ENCODE results near the gene ARHGEF28.

ARHGEF28 gene

GRCh38 chr5:73654819-73655318 lies 28.9 kb downstream of the ARHGEF28 start:
- no peak for DNase-seq

DNA sequence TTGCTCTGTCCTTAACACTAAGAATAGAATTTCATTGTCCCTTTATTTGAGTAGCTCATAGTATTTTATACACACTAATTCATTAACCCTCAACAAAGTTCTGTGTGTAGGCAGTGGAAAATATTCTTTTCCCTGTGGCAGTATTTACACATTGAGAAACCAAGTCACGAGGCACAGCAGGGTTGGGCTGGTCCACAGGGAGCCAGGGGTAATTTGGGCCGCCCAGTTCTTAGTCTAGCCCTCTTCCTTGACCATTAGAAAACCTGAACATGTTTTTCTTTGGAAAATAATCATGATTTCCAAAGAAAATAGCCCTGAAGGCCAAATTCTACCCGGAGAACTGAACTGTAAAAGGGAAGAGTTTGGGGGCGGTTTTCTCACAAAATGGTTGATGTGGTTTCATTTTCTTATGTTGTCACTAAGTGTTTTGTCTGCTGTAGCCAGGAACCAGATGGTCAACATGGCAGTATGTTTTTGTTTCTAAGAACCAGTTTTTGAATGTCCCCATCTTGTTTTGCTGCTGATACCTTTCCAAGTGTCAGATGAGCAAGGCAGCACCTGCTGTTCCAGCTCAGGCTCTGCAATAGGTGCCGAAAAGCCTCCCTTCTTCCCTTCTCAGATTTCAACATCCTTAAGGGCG lies 29.6 kb downstream of the ARHGEF28 start:
- DNase-seq = no peak

- no peak for DNase-seq
Measured at GRCh38 chr5:73661753-73662152, 35.8 kb downstream of the ARHGEF28 start.

DNA sequence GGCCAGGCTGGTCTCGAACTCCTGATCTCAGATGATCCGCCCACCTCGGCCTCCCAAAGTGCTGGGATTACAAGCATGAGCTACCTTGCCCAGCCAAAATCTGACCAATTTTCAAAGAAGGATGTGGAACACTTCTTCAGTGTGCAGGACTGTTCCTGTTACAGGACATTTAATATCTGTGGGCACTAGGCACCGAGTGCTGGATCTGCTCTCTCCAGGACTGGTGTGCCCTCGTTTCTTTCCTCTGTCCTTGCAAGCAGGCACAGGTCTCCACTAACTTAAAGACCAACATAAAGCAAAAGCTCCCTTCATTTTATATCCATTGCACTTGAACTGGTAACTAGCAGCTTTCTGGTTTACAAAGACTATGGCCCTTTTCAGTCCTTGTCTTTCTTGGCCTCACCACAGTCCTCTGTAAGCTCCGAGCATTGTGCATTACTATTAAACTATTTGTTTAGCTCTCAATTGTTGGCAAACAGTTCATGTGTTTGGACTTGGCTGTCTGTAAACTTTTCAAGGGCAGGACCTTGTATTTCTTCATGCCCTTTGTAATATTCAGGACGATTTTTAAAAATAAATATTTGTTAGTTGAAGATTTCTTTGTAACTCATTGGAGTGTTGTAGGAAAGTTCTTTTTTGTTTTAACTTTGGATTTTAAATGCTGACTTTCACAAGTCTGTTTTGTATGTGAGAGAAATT lies 37.3 kb downstream of the ARHGEF28 start:
- no peak for DNase-seq

DNA sequence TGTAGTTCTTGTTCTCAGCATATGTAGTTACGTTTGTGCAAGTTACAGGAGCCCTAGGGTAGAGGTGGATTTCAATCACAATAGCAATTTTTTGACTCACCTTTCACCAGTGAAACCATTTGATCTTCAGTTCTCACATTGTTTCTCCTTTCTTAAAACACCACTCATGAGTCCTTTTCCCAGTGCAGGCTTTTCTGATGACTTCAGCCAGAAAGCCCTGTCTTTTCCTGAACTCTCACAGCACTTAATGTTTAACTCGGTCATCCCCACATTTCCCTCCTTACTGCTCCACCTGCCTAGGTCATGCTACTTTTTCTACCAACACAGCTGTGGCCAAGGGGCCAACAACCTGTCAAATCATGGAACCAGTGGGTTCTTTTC lies 37.9 kb downstream of the ARHGEF28 start:
- no peak for DNase-seq

DNA sequence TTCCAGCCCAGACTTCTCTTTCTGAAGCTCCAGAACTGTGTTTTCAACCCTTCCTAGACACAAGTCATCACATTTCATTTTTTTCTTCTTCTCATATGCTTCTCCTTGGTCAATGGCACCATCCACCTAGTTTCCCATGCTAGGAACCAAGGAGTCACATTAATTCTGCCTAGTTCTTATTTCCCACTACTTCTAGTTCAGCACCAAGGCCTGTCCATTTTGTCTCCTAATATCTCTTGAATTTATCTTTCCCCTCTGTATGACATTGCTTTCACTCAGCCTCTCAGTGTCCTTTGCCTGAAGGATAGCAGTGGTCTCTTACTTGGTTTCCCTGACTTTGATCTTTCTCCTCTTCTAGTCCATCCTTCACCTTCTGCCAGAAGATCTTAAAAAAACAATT lies 38.8 kb downstream of the ARHGEF28 start:
- DNase-seq = no peak

DNA sequence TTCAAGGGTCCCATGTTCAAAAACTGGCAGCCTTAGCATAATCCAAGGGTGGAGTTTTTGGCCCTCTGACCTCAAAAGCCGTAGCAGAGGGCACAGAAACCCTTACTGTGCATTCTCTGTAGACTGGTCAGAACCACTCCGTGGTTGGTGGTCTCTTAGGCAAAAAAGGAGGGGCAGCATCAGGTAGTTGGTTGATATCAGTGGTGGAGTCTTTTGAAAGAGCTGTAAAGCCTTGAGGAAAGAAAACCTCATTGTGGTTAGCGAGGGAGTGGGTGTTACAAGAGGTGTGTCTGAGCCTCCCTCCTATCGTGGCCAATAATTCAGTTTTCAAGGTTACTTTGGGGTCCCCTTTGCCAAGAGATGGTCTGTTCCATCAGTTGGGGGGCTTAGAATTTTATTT lies 40.9 kb downstream of the ARHGEF28 start:
- DNase-seq = no peak

DNA sequence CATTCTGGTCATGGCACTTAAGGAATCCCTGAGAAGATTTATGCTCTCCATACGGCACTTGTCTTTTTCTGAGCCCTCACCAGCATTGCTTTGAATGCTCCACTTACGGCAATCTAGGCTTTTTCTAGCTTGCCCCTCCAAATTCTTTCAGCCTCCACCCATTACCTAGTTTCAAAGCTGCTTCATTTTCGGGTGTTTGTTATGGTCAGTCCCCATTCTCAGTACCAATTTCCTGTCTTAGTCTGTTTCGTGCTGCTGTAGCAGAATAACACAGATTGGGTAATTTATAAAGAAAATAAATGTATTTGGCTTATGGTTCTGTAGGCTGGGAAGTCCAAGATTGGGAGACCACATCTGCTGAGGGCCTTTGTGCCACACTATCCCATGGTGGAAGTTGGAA lies 42.0 kb downstream of the ARHGEF28 start:
- DNase-seq = no peak

GRCh38 chr5:73668486-73669111 lies 42.6 kb downstream of the ARHGEF28 start:
- no peak for DNase-seq

DNA sequence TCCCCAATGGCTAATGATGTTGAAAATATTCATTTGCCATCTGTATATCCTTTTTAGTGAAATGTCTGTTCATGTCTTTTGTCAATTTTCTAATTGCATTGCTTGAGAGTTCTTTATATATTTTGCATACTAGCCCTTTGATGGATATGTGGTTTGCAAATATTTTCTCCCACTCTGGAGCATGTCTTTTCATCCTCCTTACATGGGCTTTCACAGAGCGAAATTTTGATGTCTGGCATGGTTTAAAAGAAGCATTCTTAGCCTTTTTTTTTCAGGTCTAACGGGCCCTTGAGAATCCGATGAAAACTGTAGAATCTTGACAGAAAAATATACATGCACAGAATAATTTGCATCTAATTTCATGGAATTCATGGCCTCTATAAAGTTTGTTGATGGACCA lies 44.7 kb downstream of the ARHGEF28 start:
- no peak for DNase-seq

DNA sequence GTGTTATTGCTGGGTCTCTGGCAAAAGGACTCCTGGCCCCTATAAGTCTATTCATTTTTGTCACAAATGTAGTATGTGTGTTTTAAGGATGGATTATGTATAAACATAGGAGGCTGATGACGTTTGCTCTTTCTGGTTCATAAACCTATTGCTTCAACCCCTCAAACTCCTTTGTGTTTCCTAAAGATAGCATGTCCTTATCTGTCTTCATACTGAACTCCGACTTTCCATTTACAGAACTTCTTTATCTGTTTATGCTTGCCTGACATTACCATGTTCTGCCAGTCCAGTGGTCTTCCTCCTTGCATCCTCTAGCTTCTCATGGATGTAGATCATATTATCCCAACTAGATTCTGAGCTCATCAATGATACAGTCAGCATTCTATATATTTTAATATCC lies 46.1 kb downstream of the ARHGEF28 start:
- no peak for DNase-seq

DNA sequence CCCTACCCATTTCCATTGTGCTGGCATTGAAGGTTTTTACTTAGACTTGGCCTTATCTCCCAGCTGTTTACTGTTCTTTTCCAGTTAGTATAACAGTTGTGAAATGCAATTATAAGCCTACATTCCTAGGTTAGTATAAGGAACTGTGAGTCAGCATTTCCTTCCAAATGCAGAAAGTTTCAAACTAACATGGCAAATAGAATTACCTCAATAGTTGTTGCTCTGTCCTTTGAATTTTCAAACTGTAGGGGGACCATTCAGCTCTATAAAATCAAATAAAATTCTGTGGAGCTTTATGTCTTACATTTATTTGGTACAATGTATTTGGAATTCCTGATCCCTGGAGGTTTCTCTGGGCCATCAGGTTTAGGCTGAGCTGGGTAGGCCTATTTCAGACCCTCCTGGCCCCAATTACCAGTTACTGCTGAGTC lies 47.2 kb downstream of the ARHGEF28 start:
- no peak for DNase-seq

GRCh38 chr5:73674669-73675004 lies 48.6 kb downstream of the ARHGEF28 start:
- no peak for DNase-seq

- DNase-seq = no peak
Measured at GRCh38 chr5:73678322-73678740, 52.3 kb downstream of the ARHGEF28 start.

- no peak for DNase-seq
Measured at GRCh38 chr5:73678807-73679206, 52.8 kb downstream of the ARHGEF28 start.

DNA sequence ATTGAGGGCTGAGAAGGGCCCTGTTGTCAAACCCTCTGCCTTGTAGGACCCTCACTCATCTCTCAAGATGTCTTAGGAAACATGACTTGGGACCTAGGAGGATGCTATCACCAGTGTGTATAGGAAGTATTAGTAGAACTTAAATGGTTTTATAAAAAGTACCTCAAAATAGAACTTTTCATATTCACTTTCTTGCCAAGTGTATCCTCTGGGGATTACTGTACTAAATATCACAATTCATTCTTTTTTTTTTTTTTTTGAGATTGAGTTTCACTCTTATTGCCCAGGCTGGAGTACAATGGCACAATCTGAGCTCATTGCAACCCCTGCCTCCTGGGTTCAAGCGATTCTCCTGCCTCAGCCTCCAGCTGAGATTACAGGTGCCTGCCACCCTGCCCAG lies 56.2 kb downstream of the ARHGEF28 start:
- DNase-seq = no peak

DNA sequence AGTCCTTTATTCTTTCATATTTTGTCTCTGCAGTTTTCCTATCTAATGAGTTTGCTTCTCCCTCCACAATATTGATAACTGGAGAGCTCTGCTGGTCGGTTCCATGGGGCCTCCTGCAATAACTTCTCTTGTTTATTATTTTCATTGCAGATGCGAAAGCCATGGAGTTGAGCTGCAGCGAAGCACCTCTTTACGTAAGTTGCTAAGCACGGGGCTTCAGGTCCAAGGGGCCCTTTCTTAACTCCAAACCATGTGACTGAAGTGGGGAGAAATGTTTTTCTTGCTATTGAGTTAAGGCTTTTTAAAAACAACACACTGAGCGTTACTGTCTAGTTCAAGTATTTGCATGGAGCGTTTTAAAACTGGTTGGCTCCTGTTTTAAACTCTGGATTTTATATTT lies 58.7 kb downstream of the ARHGEF28 start:
- no peak for DNase-seq

GRCh38 chr5:73686912-73687311 lies 60.9 kb downstream of the ARHGEF28 start:
- DNase-seq = no peak

- DNase-seq = no peak
Measured at GRCh38 chr5:73687357-73687756, 61.4 kb downstream of the ARHGEF28 start.

- no peak for DNase-seq
Measured at GRCh38 chr5:73690015-73690414, 64.0 kb downstream of the ARHGEF28 start.

- no peak for DNase-seq
Measured at GRCh38 chr5:73691302-73692080, 65.5 kb downstream of the ARHGEF28 start.

DNA sequence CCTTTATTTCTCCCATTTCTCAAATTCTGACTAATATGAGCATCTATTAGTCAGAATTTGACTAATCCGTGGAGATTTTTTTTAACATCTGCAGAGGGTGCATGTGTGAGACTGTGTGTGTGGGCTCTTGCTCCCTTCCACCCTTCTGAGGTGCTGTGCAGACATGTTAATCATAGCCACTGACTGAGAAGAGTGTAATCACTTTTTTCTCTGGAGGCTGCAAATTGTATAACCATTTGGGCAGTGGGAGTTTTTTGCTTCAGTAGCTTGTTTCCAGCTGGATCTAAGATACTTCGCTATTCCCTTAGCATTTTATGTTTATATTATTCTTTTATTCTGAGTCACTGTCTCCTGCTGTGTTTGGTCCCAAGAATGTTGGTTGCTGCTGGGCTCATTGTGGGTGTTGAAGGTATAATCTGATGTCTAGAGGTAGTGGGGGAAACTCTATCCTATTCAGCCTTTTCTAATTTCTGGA lies 66.2 kb downstream of the ARHGEF28 start:
- DNase-seq = no peak

GRCh38 chr5:73692981-73693380 lies 67.0 kb downstream of the ARHGEF28 start:
- no peak for DNase-seq

Measured in CD4-positive, alpha-beta T cell treated with Interleukin-4 for 1 hour (primary cell).